ENCODE data around the gene LNX1.

The LNX1 gene

DNA sequence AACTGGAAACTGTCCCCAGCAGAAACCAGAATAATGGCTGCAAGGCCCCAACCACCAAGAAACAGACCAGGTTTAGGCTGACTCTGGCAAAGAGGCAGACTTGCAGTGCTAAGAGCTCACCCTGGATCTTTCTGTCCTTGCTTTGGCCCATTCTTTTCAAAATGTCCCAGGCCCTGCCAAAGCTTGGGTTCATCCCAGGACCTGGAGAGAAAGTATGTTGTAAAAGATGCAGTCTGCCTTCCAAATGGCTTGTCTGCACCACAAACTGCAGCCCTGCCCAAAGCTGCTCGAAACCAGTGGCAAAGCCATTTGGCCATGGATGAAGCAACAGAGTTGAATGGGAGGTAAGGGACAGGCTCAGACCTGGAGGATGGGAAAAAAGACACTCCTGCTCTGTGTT lies 38.0 kb upstream of the LNX1 start:
- TF ChIP-seq, protein P1, sequence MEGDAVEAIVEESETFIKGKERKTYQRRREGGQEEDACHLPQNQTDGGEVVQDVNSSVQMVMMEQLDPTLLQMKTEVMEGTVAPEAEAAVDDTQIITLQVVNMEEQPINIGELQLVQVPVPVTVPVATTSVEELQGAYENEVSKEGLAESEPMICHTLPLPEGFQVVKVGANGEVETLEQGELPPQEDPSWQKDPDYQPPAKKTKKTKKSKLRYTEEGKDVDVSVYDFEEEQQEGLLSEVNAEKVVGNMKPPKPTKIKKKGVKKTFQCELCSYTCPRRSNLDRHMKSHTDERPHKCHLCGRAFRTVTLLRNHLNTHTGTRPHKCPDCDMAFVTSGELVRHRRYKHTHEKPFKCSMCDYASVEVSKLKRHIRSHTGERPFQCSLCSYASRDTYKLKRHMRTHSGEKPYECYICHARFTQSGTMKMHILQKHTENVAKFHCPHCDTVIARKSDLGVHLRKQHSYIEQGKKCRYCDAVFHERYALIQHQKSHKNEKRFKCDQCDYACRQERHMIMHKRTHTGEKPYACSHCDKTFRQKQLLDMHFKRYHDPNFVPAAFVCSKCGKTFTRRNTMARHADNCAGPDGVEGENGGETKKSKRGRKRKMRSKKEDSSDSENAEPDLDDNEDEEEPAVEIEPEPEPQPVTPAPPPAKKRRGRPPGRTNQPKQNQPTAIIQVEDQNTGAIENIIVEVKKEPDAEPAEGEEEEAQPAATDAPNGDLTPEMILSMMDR (IDR thresholded peaks at IDR 0.05; ENCODE audit: low read depth, low read length): no peak
- no peak for DNase-seq (ENCODE audit: low read depth, low spot score)
- no peak overlapping the region for H3K4me3 ChIP-seq (ENCODE audit: low read depth, low read length)
- in situ Hi-C loops (cut with HindIII; ENCODE audit: low sequenced_read_pairs): no loop called here

DNA sequence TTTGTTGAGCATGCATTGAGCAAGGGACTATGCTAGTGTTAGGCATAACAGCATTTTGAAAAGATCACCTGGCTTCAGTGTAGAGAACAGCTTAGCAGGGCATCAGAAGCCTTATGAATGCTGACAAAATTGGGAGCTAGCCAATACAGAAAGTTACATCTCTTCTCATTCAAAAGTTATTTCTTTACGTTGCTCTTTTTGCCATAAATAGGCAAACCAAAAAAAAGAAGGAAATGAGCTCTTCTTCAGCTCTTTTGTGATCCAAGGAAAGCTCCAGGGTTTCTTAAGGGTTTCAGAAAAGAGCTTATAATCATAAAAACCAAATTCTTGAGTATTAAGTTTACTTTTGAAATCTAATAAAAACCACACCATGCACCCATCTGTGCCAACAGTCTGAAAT lies 35.2 kb upstream of the LNX1 start:
- TF ChIP-seq, protein P1 (IDR thresholded peaks at IDR 0.05; ENCODE audit: low read depth, low read length): no peak
- H3K4me3 ChIP-seq (ENCODE audit: low read depth, low read length): no peak overlapping the region
- in situ Hi-C loops (cut with HindIII; ENCODE audit: low sequenced_read_pairs): no loop called here
- DNase-seq (ENCODE audit: low read depth, low spot score): no peak

DNA sequence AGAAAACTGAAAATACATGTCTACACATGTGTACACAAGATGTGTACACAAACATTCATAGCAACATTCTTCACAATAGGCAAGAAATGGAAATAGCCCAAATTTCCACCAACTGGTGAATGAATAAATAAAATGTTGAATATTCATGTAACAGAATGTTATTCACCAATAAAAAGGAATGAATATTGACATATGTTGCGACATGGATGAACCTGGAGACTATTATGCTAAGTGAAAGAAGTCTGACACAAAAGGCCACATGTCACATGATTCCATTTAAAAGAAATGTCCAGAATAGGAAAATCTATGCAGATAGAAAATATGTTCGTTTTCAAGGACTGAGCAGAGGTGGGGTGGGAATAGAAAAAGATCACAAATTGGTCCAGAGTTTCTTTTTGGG lies 34.6 kb upstream of the LNX1 start:
- TF ChIP-seq, protein P1 (IDR thresholded peaks at IDR 0.05; ENCODE audit: low read depth, low read length): no peak
- no peak for DNase-seq (ENCODE audit: low read depth, low spot score)
- no peak overlapping the region for H3K4me3 ChIP-seq (ENCODE audit: low read depth, low read length)
- in situ Hi-C loops (cut with HindIII; ENCODE audit: low sequenced_read_pairs): no loop called here

DNA sequence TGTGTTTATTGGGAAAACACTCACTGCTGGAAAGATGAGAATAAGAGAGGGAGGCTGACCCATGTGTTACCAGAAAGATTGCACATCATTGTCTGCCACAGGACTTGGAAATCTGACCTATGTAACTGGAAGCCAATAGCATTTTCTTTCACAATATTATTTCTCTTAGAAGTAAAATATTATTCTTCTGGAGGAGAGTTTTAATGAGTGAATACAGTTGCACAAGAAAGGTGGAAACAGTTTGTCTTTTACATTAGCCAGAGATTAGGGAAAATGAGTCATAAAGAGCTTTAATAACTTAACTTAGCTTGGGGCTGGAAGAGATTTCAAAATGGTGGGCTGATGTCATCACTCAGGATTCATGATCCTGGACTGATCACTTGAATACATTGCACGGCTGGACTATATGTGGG lies 31.5 kb upstream of the LNX1 start:
- no peak overlapping the region for H3K4me3 ChIP-seq (ENCODE audit: low read depth, low read length)
- DNase-seq (ENCODE audit: low read depth, low spot score): peak; percentile 29
- in situ Hi-C loops (cut with HindIII; ENCODE audit: low sequenced_read_pairs): no loop called here

DNA sequence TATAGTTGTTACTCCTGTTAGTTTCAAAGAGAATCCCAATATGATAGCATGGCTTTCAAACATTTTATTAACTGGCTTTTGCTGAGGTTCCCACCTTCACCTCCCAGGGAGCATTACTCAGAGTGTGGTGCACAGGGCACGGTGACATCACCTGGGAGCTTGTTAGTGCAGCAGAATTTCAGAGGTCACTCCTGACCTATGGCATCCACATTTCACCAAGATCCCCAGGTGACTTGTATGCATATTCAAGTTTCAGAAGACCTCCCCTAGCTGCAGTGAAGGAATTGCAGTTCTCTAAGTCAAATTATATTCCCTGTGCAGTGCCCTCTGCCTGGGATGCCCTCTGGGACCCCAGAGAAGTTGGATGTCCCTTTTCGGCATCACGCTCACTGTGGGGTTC lies 29.7 kb upstream of the LNX1 start:
- in situ Hi-C loops (cut with HindIII; ENCODE audit: low sequenced_read_pairs): no loop called here
- TF ChIP-seq, protein P1 (IDR thresholded peaks at IDR 0.05; ENCODE audit: low read depth, low read length): no peak
- no peak overlapping the region for H3K4me3 ChIP-seq (ENCODE audit: low read depth, low read length)
- DNase-seq (ENCODE audit: low read depth, low spot score): no peak

More for the DNA sequence above, 31.5 kb upstream of the LNX1 start:
- TF ChIP-seq, protein P1 (IDR thresholded peaks at IDR 0.05; ENCODE audit: low read depth, low read length): no peak

DNA sequence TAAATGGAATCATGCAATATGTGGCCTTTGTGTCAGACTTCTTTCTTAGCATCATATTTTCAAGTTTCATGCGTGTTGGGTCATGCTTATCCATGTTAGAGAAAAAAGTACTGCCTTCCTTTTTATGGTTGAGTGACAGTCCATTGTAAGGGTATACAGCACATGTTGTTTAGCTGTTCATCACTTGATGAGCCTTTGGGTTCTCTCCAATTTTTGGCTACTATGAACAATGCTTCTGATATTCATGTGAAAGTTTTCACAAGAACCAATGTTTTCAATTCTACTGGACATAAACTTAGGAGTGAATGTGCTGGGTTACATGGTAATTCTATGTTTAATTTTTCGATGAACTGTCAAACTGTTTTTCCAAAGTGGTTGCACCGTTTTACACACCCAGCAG lies 28.1 kb upstream of the LNX1 start:
- TF ChIP-seq, protein P1 (IDR thresholded peaks at IDR 0.05; ENCODE audit: low read depth, low read length): no peak
- in situ Hi-C loops (cut with HindIII; ENCODE audit: low sequenced_read_pairs): no loop called here
- DNase-seq (ENCODE audit: low read depth, low spot score): no peak
- no peak overlapping the region for H3K4me3 ChIP-seq (ENCODE audit: low read depth, low read length)

DNA sequence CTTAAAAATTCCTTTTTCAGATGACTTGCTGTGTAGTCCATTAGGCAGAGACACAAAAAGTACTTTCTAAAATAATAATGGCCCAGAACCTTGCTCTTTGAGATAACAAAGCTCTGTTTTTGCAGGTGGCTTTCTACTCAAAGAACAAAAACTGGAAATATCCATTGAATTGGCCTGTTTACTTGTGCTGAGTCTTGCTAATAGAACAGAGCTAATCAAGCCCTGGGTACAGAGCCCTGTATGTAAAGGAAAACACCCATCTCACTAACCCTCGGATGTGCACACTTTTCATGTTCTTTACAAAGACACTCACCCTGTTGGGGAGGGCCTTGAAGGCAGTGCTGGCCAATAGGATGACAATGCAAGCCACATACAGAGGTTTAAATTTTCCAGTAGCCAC lies 27.0 kb upstream of the LNX1 start:
- H3K4me3 ChIP-seq (ENCODE audit: low read depth, low read length): no peak overlapping the region
- no peak for DNase-seq (ENCODE audit: low read depth, low spot score)
- in situ Hi-C loops (cut with HindIII; ENCODE audit: low sequenced_read_pairs): no loop called here
- TF ChIP-seq, protein P1 (IDR thresholded peaks at IDR 0.05; ENCODE audit: low read depth, low read length): no peak
